ENCODE measurements around the gene SLC16A11.

Gene SLC16A11

DNA sequence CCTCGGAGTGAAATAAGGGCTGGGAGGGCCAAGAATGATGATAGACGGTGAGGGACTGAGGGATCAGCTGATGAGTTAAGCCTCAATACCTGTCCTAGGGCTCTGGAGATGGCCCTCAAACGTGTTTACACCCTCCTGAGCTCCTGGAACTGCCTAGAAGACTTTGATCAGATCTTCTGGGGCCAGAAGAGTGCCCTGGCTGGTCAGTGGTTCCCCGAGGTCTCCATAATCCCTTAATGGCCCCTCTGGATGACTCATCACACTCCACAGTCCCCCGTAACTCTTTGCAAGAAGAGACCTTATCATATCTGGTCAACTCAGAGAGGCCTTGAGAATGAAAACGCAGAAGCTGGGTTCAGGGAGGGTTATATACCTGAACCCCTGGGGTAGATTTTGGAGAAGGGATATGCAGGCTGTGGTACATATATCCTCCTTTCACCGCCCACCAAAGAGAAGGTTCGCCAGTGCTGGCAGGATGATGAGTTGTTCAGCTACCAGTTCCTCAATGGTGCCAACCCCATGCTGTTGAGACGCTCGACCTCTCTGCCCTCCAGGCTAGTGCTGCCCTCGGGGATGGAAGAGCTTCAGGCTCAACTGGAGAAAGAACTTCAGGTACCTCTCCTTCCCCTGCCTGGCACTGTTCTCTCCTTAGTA, 44.9 kb downstream of the SLC16A11 start:
- Histone ChIP-seq H3K4me1 (ENCODE audit: insufficient read depth, low read length, severe bottlenecking) (no peaks in the 10 kb centered on the region), H3K4me2 (ENCODE audit: low read length) (no peak overlapping the region), H3K4me3 (ENCODE audit: low read depth, low read length, poor library complexity, severe bottlenecking) (no peak overlapping the region), H3F3A (ENCODE audit: insufficient read depth, low read length) (no peaks in the 10 kb centered on the region), H2AFZ (ENCODE audit: low read length) (no peak overlapping the region), H3K9me3 (ENCODE audit: low read length) (no peaks in the 10 kb centered on the region), H3K36me3 (ENCODE audit: insufficient read depth, low read length) (peaks cover 32% of the 10 kb centered on the region; the same call in 1 of the 2 replicates), H3K9ac (ENCODE audit: low read length) (no peak overlapping the region), H3K27me3 (ENCODE audit: insufficient read depth, low read length) (no peaks in the 10 kb centered on the region), H4K20me1 (ENCODE audit: insufficient read depth, low read length) (no peaks in the 10 kb centered on the region), H3K79me2 (ENCODE audit: insufficient read depth, low read length) (no peaks in the 10 kb centered on the region), H3K27ac (ENCODE audit: low read depth, low read length, poor library complexity, severe bottlenecking) (no peak overlapping the region), H3K9me2 (ENCODE audit: low read depth, low read length) (no peaks in the 10 kb centered on the region)
- TF ChIP-seq, protein P1, sequence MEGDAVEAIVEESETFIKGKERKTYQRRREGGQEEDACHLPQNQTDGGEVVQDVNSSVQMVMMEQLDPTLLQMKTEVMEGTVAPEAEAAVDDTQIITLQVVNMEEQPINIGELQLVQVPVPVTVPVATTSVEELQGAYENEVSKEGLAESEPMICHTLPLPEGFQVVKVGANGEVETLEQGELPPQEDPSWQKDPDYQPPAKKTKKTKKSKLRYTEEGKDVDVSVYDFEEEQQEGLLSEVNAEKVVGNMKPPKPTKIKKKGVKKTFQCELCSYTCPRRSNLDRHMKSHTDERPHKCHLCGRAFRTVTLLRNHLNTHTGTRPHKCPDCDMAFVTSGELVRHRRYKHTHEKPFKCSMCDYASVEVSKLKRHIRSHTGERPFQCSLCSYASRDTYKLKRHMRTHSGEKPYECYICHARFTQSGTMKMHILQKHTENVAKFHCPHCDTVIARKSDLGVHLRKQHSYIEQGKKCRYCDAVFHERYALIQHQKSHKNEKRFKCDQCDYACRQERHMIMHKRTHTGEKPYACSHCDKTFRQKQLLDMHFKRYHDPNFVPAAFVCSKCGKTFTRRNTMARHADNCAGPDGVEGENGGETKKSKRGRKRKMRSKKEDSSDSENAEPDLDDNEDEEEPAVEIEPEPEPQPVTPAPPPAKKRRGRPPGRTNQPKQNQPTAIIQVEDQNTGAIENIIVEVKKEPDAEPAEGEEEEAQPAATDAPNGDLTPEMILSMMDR (IDR thresholded peaks at IDR 0.05; ENCODE audit: low read length) = no peak
- TF ChIP-seq EZH2 (IDR thresholded peaks at IDR 0.05; ENCODE audit: borderline replicate concordance, low read length) = no peak

DNA sequence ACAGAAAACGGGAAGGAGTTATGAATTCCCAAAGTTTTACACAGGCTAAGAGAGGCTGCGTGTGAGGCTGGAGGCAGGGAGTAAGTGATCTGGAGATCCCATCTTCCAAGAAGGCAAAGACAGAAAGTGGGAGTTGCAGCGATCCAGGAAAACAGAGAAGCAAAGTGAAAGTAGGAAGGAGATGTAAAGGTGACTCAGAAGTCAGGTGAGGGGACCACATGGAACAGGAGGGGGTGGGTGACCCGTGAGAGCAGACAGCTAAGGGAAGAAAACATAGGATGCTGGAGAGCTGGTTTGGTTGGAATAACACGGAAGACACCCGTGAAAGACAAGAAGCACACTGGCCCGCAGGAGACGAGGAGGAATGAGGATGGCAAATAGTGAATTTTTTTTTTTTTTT, 46.7 kb downstream of the SLC16A11 start:
- Histone ChIP-seq H3K4me1 (ENCODE audit: insufficient read depth, low read length, severe bottlenecking) (no peaks in the 10 kb centered on the region), H3K27ac (ENCODE audit: low read depth, low read length, poor library complexity, severe bottlenecking) (no peak overlapping the region), H3K79me2 (ENCODE audit: insufficient read depth, low read length) (no peaks in the 10 kb centered on the region), H4K20me1 (ENCODE audit: insufficient read depth, low read length) (no peaks in the 10 kb centered on the region), H3K4me3 (ENCODE audit: low read depth, low read length, poor library complexity, severe bottlenecking) (no peak overlapping the region), H3K9me2 (ENCODE audit: low read depth, low read length) (no peaks in the 10 kb centered on the region), H3K9ac (ENCODE audit: low read length) (no peak overlapping the region), H3K9me3 (ENCODE audit: low read length) (no peaks in the 10 kb centered on the region), H2AFZ (ENCODE audit: low read length) (no peak overlapping the region), H3F3A (ENCODE audit: insufficient read depth, low read length) (no peaks in the 10 kb centered on the region), H3K4me2 (ENCODE audit: low read length) (no peak overlapping the region), H3K36me3 (ENCODE audit: insufficient read depth, low read length) (peaks cover 31% of the 10 kb centered on the region; the same call in 1 of the 2 replicates), H3K27me3 (ENCODE audit: insufficient read depth, low read length) (no peaks in the 10 kb centered on the region)
- TF ChIP-seq EZH2 (IDR thresholded peaks at IDR 0.05; ENCODE audit: borderline replicate concordance, low read length) = no peak
- TF ChIP-seq, protein P1 (IDR thresholded peaks at IDR 0.05; ENCODE audit: low read length) = no peak

DNA sequence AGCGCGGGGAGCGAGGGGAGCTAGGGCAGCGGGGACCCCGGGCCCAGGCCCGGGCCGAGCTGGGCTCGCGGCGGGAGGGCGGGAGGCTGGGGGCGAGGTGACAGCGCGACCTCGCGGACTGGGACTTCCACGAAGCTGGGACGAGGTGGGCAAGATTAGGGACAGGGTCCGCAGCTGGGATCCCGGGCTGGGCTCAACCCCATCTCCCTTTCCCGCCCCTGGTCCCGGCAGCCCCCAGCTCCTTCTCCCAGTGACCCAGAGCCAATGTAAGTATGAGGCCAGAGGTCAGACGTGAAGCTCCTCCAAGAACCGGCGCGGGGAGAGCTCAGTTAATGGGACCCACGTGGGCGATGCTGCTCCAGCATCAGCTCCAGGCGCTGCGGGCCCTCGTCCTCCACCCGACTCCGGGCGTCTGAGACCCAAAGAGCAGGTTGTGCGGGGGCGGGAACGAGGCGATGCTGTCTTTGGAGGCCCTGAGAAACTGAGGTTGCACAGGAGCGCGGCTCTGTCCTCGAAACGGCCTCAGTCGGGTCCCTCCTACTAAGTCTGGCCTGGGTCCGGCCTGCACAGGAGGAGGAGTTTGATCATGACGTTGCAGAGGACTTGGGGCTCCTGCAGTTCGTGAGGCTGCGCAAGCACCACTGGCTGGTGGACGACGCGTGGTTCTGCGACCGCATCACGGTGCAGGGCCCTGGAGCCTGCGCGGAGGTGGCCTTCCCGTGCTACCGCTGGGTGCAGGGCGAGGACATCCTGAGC, 47.5 kb downstream of the SLC16A11 start:
- H3K4me1 ChIP-seq (ENCODE audit: insufficient read depth, low read length, severe bottlenecking) = no peaks in the 10 kb centered on the region
- H3K9me2 ChIP-seq (ENCODE audit: low read depth, low read length) = no peaks in the 10 kb centered on the region
- no peaks in the 10 kb centered on the region for H3K9me3 ChIP-seq (ENCODE audit: low read length)
- no peak overlapping the region for H2AFZ ChIP-seq (ENCODE audit: low read length)
- H3K36me3 ChIP-seq (ENCODE audit: insufficient read depth, low read length) = peaks cover 24% of the 10 kb centered on the region; the same call in 1 of the 2 replicates
- H3K4me2 ChIP-seq (ENCODE audit: low read length) = no peak overlapping the region
- no peak overlapping the region for H3K9ac ChIP-seq (ENCODE audit: low read length)
- TF ChIP-seq EZH2 (IDR thresholded peaks at IDR 0.05; ENCODE audit: borderline replicate concordance, low read length) = no peak
- TF ChIP-seq, protein P1 (IDR thresholded peaks at IDR 0.05; ENCODE audit: low read length) = no peak
- H3K4me3 ChIP-seq (ENCODE audit: low read depth, low read length, poor library complexity, severe bottlenecking) = no peak overlapping the region
- no peaks in the 10 kb centered on the region for H3K79me2 ChIP-seq (ENCODE audit: insufficient read depth, low read length)
- H4K20me1 ChIP-seq (ENCODE audit: insufficient read depth, low read length) = no peaks in the 10 kb centered on the region
- H3F3A ChIP-seq (ENCODE audit: insufficient read depth, low read length) = no peaks in the 10 kb centered on the region
- no peak overlapping the region for H3K27ac ChIP-seq (ENCODE audit: low read depth, low read length, poor library complexity, severe bottlenecking)
- no peaks in the 10 kb centered on the region for H3K27me3 ChIP-seq (ENCODE audit: insufficient read depth, low read length)
